ENCODE measurements around the gene DLG5.

DLG5 gene

DNA sequence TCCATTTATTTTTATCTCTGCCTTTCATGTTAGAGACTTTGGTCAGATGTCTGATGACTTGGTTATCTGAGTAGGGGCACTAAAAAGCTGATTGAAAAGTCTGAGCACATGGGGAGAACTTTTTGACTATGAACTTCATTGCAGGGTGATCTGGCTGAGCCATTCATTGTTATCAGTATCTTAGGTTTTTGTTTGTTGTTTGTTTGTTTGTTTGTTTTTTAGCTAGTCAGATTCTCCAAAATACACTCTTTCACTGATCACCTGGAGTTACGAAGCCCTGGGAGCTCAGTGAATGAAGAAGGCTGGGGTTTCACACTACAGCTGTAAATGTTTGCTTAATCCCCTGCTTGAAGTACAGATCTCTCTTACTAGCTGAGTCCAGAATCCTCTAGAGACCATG lies 28.6 kb upstream of the DLG5 start:
- no peak for FAIRE-seq
- no peak for DNase-seq (ENCODE audit: low spot score)

DNA sequence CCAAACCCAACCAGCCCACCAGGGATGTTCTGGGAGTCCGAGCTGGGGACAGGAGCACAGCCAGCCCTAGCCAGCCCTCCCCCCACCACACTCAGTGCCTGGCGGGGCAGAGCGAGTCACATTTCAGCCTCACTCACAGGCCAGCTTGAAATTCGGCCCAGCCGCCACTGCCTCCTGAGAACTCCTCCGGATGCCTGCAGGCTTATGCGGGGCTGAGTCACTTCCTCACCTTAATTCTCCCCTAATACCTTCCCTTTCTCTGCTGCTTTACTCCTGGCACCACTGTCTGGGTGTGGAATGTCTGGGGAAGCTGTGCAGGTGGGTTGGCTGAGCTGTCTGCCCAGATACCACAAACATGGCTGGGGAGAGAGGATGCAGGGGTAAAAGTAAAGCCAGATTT lies 22.6 kb upstream of the DLG5 start:
- DNase-seq (ENCODE audit: low spot score) (peak; percentile 88), FAIRE-seq (peak; percentile 73)

DNA sequence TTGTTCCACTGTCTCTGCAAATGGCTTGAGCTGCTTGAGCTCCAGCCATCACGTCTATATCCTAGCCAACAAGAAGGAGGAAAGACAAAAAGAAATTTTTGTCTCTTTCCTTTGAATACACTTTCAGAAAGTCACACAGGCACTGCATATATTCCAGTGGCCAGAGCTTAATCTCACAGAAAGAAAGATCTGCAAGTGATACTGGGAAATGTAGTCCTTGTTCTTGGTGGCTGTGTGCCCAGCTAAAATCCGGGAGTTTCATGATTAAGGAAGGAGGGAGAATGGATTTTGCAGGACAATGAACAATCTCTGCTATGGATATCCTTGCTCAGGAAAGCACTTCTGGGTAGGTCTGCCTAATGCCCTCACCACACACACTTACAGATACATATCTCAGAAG lies 19.5 kb upstream of the DLG5 start:
- FAIRE-seq (no peak), DNase-seq (ENCODE audit: low spot score) (no peak)

DNA sequence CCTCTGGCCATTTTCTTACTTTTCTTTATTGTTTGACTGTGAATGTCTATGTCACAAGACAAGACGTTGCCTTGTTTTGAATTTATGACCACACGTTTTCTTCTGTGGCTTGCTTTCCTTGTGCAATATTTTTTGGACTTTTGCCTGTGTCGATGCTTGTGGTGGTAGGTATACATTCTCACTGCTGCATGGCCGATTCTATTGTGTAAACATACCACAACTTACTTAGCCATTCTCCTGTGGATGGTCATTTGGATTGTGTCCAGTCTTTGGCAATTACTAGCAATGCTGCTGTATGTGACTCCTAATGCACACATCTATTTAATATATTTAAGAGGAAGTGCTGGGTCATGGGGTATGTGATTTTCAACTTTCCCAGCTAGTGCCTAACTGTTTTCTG lies 18.0 kb upstream of the DLG5 start:
- DNase-seq (ENCODE audit: low spot score) (no peak), FAIRE-seq (no peak)

DNA sequence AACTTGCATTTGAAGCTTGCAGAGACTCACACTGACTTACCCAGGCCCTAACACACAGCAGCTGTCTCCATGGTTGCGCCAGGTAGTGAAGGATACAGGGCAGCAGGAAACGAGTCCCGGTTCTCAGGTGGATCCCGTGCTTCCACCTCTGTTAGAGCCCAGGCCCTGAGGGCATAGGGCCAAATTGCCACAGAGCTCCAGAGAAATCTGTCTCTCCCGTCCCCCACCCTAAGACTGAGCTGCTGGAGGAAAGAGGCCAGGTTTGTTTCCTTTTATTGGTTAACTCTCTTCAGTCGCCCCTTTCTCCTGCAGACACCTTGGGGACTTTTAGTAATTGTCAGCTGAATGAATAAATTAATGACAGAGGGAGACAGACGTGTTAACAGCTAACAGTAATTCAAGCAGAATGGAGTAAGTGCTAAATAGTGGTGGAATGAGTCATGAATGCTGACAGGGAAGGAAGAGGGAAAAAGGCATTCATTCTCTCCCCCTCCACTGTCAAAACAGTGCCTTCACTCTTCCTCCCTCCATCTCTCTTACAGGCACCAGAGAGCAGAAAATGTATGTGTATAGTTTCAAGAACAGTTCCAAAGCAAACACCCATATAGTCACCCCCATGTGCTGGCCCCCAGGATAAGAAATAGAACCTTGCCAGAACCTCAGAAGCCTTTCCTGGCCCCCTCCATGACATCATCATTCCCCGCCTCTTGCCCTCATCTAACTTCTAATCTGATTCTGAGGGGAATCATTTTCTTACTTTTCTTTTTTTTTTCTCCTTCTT lies 16.8 kb upstream of the DLG5 start:
- FAIRE-seq, result peak; percentile 79
- DNase-seq (ENCODE audit: low spot score), result peak; percentile 71

DNA sequence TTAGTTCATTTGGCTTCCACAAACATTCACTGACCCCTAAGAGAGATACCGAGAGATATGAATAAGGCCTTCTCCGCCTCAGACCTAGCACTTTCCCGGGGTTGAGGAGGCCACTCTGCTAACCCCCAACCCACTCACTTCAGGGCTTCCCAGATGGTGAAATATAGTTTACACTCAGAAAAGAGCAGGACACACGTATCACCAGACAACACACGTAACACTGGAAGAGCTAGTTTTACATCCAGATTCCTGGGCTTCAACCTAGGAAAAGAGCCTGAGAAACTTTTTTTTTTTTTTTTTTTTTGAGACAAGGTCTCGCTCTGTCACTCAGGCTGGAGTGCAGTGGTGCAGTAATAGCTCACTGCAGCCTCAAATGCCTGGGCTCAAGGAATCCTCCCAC lies 15.2 kb upstream of the DLG5 start:
- no peak for DNase-seq (ENCODE audit: low spot score)
- no peak for FAIRE-seq

DNA sequence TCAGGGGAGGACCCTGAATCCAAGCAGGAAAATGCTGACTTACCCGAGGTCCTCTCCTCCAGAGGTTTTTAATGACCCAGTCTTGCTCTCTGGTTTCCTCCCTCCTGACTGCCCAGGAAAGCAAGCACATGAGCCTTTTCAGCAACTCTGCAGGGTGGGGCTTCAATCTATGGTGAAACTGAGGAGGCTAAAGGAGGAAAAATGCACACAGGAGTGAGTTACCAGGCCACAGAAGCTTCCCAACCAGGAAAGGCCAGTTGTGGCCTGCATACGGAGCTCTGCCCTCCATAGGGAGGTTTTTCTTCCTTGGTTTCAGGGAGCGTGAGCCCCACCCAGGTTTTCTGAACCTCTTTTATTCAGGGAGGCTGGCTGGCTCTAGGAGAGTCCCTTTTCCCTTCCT lies 14.1 kb upstream of the DLG5 start:
- DNase-seq (ENCODE audit: low spot score) (no peak), FAIRE-seq (no peak)

DNA sequence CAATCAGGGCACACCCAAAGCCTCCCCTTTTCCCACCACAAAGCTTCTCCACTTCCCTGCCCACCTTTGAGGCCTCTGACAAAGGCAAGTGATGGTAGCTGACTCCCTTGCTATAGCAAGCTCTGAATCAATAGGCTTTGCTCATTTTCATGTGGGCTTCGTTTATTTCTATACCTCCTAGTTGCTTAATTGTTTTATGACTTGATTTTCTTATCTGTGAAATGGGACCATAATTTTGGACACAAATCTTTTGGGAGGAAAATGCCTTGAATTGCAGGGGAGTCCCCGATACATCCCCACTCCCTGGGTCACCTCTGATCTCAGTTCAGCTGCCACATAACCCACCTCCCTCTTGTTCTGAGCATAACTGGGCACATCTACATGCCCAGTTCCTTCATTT lies 13.7 kb upstream of the DLG5 start:
- DNase-seq (ENCODE audit: low spot score), result no peak
- no peak for FAIRE-seq

DNA sequence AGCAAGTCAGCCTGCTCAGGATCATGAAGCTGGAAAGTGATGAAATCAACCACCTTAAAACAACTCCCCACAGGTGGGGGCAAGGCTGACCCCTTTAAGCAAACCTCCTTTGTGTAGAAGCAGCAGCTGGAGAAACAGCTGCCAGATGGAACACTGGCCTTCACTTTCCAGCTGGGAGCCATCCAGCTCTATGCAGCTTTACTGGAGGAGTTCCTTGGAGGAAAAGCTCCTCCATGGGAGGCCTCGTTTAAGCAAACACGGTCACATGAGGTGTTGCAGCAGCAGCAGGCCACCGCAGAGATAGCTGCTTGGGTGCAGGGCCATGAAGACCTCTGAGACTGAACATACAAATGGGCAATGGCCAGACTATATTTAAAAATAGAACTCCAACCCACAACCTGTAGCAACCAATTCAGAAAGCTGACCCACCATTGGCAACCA lies 13.0 kb upstream of the DLG5 start:
- DNase-seq (ENCODE audit: low spot score) (no peak), FAIRE-seq (no peak)

DNA sequence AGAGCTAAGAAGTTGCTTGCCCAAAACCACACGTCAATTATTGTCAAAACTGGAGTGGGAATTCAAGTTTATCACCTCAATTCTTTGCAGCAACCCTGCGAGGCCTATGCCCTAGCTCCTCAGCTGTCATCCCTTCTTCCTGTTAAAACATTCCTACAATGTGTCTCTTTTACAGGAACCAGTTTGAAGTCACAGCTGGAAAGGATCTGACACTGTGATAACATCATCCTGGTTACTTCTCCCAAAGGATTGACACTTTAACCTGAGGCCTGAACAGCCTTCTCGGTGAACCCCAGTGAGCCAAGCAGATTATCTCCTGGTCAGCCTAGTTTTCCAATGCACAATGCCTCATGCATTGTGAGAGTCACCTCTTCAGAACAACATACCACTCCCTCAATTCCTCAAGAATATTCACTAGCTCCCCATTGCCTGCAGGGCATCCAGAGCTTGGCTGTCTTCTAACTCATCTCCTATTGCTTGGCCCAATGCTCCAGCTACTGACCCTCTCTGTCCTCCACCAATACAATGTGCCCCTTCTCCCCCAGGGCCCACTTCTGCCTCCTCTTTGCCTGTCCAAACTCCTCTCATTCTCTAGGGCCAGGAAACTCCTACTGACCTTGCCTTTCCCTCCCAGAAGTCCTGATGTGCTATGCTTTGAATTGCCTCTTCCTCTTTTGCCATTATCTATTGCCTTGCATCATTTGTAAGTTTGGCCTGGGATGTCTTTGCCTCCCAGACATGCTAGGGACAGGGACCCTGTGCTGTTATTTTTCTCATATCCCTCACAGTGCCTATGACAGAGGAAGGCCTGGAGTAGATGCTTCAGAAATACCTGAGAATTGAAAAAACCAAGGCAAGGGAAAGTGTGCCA lies 10.4 kb upstream of the DLG5 start:
- FAIRE-seq (no peak), DNase-seq (ENCODE audit: low spot score) (no peak)

DNA sequence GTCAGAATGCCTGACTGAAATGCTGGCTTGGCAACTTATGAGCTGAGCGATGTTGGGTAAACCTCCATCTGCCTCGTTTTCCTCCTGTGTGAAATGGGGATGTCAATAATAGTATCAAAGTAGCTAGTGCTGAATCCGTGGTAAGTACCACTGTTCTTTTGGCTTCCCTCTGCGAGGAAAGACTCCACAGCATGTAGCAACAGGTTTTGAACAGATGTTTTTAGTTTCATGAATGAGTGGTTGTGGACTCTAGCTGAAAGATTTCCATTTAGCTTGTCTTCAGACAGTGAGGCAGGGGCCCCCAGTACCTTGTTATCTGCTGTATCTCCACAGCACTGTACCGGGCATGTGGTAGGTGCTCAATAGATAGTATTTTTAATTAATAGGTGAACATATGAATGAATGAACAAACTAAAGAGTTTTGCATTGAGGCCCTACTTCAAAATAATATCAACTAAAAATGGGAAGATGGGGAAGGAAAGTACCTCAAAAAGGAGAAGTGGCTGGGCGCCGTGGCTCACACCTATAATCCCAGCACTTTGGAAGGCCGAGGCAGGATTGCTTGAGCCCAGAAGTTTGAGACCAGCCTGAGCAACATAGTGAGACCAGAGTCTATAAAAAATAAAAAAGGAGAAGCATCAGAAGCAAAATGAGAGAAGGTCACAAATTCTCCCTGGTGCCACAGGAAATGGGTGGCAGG lies 5.6 kb upstream of the DLG5 start:
- FAIRE-seq (no peak), DNase-seq (ENCODE audit: low spot score) (no peak)

DNA sequence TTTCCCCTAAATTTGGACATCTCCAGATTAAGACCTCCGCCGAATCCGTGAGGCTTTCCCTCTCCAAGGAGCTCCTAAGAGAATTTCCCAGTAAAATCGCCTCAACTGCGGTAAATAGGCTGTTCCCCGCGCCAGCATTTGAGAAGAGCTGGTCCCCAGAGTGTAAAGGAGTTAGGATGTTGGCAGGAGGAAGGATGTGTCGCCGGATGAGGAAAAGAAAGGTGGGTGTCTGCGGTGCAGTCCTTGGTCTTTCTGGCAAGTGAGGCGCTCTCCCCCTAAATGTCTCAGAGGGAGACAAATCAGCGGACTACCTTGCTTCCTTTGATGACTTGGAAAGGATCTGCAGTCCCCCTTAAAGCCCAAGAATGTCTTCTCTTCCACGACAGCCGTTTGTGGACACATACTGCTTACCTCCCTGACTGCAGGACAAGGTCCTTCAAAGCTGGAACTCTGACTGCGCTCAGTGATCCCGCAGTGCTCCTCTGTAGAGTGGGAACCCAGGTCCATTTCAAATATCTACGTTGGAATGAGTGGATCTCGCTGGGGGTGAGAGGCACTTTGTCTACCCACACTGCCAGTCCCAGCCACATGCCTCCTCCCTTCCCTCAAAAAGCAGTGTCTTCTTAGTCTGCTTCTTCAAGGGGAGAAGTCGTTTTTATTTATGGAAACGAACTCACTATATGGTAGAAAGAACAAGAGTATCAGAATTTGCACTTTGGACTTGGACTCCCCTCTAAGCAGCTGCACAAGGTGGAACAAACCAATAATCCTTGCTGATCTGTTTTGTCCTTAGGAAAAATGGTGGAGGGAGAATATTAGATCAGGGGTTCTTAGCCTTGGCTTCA lies 1.1 kb upstream of the DLG5 start:
- no peak for DNase-seq (ENCODE audit: low spot score)
- no peak for FAIRE-seq

DNA sequence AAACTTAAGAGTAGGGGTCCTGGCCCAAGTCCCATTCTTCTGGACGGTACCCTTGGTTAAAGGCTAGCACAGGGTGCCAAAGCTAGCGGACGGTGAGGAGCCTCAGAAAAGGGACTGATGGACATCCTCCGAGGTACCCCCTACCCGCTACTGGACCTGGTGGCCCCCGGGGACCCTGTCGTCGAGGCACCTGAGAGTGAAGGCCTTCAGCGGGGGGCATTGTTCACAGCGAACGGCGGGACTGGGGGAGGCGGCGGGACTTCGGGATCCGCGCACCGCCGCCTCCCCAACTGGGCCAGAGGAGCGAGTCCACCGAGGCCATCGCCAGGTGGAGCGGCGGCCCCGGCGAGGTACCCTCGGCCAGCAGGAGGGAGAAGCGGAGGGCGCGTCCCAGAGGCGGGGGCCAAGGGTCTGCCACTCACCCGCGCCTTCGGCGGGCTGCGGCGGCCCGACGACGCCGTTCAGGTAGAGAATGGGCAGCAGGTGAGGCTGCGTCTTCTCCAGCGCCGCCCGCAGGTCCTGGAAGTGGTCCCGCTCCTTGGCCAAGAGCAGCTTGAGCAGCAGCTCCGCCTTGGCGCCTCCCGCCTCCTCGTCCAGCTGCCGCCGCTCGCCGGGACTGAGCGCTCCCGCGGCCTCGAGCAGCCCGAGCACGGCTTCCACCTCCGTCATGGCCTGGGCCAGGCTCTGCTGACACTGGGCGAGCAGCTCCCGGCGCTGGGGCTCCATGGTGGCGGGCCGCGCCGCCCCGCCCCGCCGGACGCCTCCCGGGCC lies 575 bp downstream of the DLG5 start:
- FAIRE-seq, result no peak
- no peak for DNase-seq (ENCODE audit: low spot score)

DNA sequence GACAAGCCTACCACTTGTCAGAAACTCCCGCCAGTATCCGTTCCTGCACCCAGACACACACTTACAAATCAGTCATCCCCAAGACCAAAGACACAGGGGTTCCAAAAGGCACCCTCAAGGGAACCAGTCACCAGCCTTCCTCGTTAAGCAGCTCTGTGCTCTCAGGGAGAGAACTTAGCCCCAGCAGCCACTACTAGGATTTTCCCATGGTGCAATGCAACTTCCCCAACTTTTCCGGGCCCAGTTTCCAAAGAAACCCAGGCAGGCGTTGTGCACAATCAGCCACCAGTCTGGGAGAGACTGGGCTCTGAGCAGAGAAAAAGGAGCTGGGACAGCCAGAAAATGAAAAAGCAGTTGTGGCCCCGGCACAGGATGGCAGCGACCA lies 1.2 kb downstream of the DLG5 start:
- DNase-seq (ENCODE audit: low spot score), result peak; percentile 9
- no peak for FAIRE-seq

DNA sequence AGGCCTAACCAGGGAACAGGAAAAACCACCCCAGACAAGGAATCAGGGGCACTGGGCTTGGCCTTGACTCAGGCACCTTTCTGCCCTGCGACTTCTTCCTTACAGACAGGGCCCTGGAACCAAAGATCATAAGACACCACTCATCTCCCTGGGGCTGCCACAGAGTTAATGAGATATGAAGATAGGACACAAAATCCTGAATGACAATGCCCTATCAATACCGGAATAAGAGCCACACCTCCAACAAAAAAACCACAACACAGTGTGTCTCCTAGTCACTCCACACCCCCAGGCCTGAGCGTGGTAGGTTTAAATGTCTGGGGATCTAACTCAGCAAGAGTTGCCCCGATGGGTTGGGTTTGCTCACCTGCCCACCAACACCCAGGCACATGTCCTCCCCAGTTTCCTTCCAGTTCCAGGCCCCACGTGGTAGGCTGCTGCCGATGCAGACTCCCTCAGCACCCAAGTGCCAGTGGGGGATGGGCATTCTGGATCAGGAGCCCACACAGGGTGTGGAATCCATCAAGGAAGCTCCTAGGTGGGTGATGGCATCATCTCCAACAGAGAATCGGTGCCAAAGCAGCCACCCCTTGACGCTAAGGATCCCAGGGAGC lies 3.9 kb downstream of the DLG5 start:
- DNase-seq (ENCODE audit: low spot score) (no peak), FAIRE-seq (no peak)

DNA sequence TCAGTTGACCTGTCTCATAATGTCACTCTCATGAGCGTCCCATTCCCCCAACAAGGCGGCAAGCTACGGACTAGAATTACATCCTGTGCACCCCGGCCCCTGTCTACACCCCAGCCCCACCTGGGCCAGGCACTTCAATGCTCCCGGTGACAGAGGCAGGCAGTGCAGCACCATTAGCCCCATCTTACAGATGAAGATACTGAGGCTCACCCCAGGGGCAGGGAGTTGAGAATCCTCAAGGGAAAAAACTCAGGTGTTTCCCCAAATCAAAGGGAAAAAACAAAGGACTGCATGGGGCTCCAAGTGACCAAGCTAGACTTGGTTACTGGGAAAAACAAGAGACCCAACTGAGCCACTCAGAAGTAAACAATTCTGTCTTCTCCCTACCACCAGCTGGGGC lies 4.5 kb downstream of the DLG5 start:
- no peak for DNase-seq (ENCODE audit: low spot score)
- no peak for FAIRE-seq

DNA sequence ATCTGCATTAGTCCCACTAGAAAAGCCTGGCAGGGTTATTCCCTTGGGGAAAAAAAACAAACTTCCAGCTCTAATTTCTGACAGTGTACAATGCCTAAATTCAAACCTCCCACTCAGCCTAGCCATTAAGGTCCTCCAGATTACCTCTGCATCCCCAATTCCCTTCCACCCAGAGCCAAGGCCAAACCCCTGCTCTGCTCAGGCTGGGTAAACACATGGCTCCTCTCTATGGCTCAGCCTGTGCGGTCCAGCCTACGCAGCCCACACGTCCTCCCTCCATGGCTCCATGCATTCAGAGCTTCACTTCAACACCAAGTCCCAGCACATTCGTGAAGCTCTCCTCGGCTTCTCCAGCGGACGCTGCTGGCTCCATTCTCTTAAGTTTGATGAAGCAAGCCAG lies 5.2 kb downstream of the DLG5 start:
- FAIRE-seq (no peak), DNase-seq (ENCODE audit: low spot score) (no peak)

DNA sequence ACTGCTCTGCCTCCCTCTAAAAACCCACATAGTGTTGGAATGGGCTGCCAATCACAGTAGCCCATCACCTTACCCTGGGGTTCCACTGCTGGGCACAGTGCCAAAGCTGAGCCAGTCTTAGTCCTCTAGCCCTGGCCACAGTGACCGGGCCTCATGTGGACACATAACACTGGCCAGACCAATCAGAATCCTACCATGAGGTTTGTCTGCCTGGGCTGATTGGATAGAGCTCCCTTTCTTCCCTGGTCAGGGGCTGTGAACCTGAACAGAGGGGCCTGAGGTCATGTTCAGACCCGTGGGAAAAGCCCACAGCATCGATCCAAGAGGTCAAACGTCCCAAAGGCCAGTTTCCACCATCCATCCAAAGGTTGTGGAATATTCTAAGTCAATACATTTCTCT lies 6.1 kb downstream of the DLG5 start:
- FAIRE-seq (no peak), DNase-seq (ENCODE audit: low spot score) (no peak)

DNA sequence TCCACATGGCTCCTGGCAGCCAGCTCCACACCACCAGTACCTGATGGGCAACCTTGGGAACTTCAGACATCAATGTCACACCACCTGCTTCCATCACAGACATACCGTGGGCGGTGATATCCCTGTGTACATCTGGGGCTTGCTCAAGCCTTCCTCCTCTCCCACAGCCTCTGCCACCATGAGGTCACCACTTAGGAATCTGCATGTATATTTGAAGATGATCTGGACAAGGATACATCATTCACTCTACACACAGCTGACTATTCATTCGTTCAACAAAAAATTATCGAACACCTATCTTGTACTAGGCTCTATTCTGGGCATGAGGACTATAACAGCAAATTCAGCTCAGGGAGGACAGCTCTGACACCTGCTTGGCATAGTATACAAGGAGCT lies 6.8 kb downstream of the DLG5 start:
- DNase-seq (ENCODE audit: low spot score) (peak; percentile 71), FAIRE-seq (no peak)

Measured in RCC 7860 (cell line).